DMS153 treated with DMSO at 0.1 percent for 48 hours (cell line): Measurements from ENCODE around the gene NTHL1.
A peak's percentile ranks its signal among the peaks of the same experiment; 100 is the strongest.

ENCODE experiments used
- DNase-seq: peaks from one replicate; lab custom pipeline; 2025; ENCODE audit not compliant: unreplicated experiment; lab: John Stamatoyannopoulos, UW

Gene NTHL1

GRCh38 chr16:2066139-2066538, 18.5 kb upstream of the NTHL1 start:
- DNase-seq: no peak

GRCh38 chr16:2064368-2064945, 16.8 kb upstream of the NTHL1 start:
- DNase-seq: no peak

GRCh38 chr16:2063861-2064260, 16.2 kb upstream of the NTHL1 start:
- DNase-seq: no peak

GRCh38 chr16:2062801-2063200, 15.2 kb upstream of the NTHL1 start:
- no peak for DNase-seq

- no peak for DNase-seq
Measured at GRCh38 chr16:2061526-2061925, 13.9 kb upstream of the NTHL1 start.

GRCh38 chr16:2061023-2061422, 13.4 kb upstream of the NTHL1 start:
- DNase-seq: no peak

DNA sequence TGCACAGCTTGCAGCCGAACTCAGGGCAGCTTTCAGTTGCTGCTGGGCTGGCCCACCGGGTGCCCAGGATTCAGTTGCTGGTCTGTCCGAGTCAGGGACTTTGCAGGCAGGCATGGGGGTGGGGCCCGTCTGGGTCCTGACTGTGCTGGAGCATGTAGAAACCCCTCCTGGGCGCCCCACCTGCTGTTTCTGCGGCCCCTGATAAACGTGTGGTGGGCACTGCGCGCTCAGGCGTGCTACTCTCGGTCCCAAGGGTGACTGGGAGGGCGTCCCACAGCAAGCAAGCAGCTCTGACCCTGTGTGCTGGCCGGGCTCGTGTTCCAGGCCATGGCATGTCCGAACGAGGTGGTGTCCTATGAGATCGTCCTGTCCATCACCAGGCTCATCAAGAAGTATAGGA, 12.7 kb upstream of the NTHL1 start:
- DNase-seq: no peak

GRCh38 chr16:2058872-2059271, 11.2 kb upstream of the NTHL1 start:
- no peak for DNase-seq

- no peak for DNase-seq
Measured at GRCh38 chr16:2058420-2058819, 10.8 kb upstream of the NTHL1 start.

DNA sequence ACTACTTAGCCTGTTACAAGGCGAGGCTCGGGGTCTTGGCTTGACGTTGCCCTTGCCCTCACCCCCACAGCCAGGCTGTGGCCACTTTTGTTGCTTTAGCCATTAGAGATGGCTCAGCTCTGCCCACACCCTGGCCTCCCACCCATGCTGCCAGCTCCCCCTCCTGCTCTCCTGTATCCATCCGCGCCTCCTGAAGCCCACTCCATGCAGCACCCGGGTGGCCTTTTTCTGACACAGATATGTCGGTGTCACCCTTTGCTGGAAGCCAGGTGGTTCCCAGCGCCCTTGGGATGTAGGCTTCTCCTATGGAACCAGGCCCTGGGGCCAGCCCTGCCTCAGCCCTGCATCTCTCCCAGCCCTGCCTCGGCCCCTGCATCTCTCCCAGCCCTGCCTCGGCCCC, 9.8 kb upstream of the NTHL1 start:
- no peak for DNase-seq

DNA sequence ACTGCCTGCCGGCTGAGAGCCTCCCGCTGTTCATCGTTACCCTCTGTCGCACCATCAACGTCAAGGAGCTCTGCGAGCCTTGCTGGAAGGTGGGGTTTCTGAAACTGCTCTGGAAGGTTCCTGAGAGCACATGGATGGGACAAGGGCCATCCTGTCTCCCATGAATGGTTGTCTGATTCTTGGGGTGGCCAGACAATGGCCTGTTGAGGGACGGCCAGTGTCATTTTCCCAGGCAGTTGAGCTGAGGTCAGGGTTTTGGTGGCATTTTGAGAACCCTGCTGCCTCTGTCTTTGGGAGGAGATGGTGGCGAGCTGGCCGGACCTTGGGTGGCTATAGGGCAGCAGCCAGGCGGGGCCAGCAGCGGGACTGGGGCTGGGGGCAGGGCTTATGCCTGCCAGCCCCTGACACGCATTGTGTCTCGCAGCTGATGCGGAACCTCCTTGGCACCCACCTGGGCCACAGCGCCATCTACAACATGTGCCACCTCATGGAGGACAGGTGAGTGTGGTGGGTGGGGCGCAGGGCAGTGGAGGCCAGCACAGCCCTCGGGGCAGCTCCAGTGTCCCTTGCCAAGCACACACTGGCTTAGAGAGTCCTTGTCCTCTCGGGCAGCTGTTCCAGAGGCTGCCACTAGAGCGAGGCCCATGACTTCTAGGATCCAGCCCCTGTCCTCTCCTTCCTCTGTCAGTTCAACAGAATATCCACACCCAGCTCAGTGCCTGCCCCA, 9.2 kb upstream of the NTHL1 start:
- no peak for DNase-seq

- DNase-seq: no peak
Measured at GRCh38 chr16:2056077-2056476, 8.4 kb upstream of the NTHL1 start.

DNA sequence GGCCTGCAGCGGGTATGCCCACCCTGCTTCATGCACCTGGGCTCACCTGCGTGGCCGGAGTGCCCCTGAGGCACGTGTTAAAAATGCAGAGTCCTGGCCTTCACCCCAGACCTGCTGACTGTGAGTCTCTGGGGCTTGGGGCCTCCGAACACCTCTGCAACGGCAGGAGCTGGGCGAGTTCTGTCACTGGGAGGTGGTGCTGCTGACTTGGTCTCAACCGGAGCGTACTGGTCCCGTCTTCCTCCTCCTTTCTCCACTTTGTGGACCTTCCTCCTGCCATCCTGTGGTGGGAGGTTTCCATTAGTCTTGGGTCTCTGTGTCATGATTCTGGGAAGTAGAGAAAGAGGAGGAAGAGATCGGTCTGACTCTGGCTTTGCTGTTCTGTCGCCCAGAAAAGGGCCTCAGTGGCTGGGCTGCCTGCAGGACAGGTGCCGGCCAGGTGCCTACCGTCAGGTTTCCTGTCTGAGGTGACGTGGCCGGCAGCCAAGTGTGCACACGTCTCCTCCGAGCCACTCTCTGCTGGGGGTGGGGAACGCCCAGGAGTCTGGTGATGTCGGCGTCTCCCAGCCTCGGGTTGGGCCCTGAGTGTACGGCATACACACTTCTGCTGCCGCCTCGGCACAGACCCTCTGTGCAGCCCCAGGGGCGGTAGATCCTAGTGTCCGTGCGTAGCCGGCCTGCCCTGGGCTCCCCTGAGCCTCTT, 7.1 kb upstream of the NTHL1 start:
- peak; percentile 92 for DNase-seq

GRCh38 chr16:2053897-2054296, 6.3 kb upstream of the NTHL1 start:
- no peak for DNase-seq

GRCh38 chr16:2053211-2053610, 5.6 kb upstream of the NTHL1 start:
- DNase-seq: no peak

DNA sequence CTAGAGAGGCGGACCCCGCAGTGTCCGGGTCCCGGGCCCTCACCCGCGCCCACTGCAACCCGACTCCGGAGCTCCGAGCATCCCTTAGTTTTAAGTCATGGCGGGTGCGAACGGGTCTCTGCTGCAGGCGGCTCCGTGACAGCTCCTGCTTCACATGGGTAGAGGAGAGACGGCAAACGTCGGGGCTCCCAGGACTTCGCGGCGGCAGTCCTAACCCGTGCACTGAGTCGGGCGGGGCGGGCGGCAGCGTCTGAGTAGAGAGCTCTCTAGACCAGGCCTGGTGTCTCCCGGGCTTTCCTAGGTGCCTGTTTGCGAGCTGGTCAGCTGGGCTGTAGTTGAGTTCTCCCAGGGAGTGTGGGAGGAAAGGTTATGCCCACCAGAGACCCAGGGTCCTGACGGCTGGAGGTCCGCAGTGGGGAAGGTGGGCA, 496 bp upstream of the NTHL1 start:
- DNase-seq: no peak

- peak; percentile 61 for DNase-seq
Measured at GRCh38 chr16:2046893-2047329, 723 bp downstream of the NTHL1 start.

- DNase-seq: no peak
Measured at GRCh38 chr16:2045965-2046892, 1.4 kb downstream of the NTHL1 start.

DNA sequence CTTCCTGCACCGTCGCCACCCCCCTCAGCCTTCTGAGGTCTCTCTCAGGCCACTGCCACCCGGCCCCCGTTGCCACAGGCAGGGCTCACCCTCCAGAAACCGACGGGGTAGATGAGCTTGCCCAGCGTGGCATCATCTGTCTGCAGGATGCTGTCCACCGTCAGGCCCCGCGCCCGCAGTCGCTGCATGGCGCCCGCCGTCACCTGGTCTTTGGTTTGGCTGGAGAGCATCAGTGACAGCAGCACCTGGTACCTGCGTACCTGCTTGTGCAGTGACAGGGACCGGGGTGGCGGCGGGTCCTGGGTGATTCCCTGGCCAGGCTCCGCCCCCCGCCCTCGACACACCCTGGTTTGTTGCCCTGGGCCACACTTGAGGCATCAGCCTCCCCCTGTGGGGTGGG, 3.1 kb downstream of the NTHL1 start:
- no peak for DNase-seq

DNA sequence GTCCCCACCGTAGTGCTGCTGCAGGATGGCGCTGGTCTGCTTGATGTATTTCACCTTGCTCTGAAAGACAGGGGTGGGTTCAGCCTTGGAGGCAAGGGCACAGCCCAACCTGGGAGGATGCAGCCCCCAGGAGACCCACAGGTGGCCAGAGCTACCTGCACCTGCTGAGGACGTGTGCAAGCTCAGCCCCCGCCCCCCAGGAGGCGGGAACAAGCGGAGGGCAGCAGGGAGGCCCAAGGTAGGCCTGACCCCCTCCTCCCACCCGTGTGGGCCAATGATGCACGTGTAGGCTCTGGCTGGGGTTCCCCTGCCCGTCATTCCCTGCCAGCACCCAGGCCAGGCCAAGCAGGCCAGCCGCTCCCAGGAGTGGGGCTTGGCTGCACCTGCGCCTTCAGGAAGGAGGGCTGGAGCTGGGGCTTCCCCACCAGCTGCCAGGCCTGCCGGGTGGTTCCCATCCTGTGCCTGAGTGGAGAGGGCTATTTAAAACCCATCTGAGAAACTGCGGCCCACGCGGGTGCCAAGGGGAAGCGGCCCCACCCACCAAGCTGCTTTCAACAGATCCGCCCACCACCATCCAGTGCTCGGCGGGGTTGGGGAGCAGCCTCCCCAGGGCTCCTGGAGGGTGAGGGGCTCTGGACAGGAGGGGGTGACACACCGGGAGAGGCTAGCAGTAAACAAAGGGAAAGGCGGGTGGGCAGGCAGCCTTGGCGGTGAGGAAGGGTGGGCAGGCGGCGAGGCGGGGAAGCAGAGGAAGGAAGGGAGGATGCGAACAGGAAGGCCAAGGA, 3.8 kb downstream of the NTHL1 start:
- no peak for DNase-seq
